ENCODE measurements around the gene FOXA2.

FOXA2 gene

GRCh38 chr20:22584922-22585785 lies 782 bp upstream of the FOXA2 start:
- H3K4me3 ChIP-seq (replicated peaks in 1 of 2; ENCODE audit: low read depth in 2 of 2, low read length in 2 of 2): no peak overlapping the region
- DNase-seq (ENCODE audit: low read depth in 2 of 2): no peak
- no peak for TF ChIP-seq CTCF (IDR thresholded peaks at IDR 0.05; ENCODE audit: low read depth, low read length)

- no peak for TF ChIP-seq CTCF (IDR thresholded peaks at IDR 0.05; ENCODE audit: low read depth, low read length)
- DNase-seq (ENCODE audit: low read depth in 2 of 2): no peak
- H3K4me3 ChIP-seq (replicated peaks in 1 of 2; ENCODE audit: low read depth in 2 of 2, low read length in 2 of 2): no peak overlapping the region
Measured at GRCh38 chr20:22583773-22584521, 425 bp downstream of the FOXA2 start.

GRCh38 chr20:22582964-22583772 lies 1.2 kb downstream of the FOXA2 start:
- no peak for DNase-seq (ENCODE audit: low read depth in 2 of 2)
- H3K4me3 ChIP-seq (replicated peaks in 1 of 2; ENCODE audit: low read depth in 2 of 2, low read length in 2 of 2): no peak overlapping the region
- TF ChIP-seq CTCF (IDR thresholded peaks at IDR 0.05; ENCODE audit: low read depth, low read length): no peak

GRCh38 chr20:22582386-22582963 lies 1.9 kb downstream of the FOXA2 start:
- no peak for TF ChIP-seq CTCF (IDR thresholded peaks at IDR 0.05; ENCODE audit: low read depth, low read length)
- H3K4me3 ChIP-seq (replicated peaks in 1 of 2; ENCODE audit: low read depth in 2 of 2, low read length in 2 of 2): no peak overlapping the region
- no peak for DNase-seq (ENCODE audit: low read depth in 2 of 2)

- no peak overlapping the region for H3K4me3 ChIP-seq (replicated peaks in 1 of 2; ENCODE audit: low read depth in 2 of 2, low read length in 2 of 2)
- no peak for DNase-seq (ENCODE audit: low read depth in 2 of 2)
- no peak for TF ChIP-seq CTCF (IDR thresholded peaks at IDR 0.05; ENCODE audit: low read depth, low read length)
Measured at GRCh38 chr20:22581437-22582385, 2.7 kb downstream of the FOXA2 start.
